ENCODE data around the gene PRKD1.

DNA sequence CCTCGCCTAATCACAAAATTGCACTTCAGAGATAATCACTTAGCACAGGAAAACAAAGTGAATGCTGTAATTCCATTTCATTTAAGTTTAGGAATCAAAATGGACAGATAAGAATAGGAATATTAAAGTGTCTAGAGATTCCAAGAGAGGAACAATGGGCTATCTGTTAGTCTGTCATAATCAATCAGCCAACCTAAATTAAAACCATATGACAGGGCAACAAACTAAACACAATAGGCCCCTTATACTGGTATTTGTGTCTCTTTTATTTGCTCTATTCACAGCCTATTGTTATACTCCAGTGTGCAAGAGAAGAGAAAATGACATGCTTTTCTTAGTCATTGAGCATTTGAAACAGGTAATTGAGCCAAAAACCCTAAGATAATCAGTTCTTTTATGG lies 259.4 kb downstream of the PRKD1 start:
- TF ChIP-seq EZH2phosphoT487 (IDR thresholded peaks at IDR 0.05; ENCODE audit: borderline replicate concordance, low read length) (no peak), EZH2 (IDR thresholded peaks at IDR 0.05; ENCODE audit: low read length, unreplicated experiment) (no peak)
- TF ChIP-seq, protein P1, sequence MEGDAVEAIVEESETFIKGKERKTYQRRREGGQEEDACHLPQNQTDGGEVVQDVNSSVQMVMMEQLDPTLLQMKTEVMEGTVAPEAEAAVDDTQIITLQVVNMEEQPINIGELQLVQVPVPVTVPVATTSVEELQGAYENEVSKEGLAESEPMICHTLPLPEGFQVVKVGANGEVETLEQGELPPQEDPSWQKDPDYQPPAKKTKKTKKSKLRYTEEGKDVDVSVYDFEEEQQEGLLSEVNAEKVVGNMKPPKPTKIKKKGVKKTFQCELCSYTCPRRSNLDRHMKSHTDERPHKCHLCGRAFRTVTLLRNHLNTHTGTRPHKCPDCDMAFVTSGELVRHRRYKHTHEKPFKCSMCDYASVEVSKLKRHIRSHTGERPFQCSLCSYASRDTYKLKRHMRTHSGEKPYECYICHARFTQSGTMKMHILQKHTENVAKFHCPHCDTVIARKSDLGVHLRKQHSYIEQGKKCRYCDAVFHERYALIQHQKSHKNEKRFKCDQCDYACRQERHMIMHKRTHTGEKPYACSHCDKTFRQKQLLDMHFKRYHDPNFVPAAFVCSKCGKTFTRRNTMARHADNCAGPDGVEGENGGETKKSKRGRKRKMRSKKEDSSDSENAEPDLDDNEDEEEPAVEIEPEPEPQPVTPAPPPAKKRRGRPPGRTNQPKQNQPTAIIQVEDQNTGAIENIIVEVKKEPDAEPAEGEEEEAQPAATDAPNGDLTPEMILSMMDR (conservative IDR thresholded peaks at IDR 0.05; ENCODE audit: low read depth, low read length): no peak
